Bone marrow (tissue), 2 donors: ENCODE data around the gene POLR2L.

Experiments
- DNase-seq, 2 donors: peaks; one replicate each; lab custom pipeline; 2025; lab: John Stamatoyannopoulos, UW

The POLR2L gene

DNA sequence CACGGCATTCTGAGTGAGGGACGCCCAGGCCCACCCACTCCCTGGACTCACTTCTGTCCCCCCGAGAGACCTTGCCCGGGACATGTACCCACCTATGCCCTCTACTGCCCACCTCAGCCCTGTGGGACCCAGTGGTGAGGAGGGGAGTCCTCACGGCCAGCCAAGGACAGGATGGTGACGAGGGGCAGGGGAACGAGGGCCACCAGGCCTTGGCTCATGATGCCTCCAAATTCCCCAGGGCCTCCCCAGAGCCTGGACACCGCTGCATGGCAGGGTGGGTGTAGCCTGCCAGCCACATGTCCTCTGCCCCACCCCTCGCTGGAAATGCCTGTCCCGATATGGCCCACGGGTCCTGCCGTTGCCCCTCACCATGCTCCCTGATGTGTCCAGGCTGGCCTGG lies 26.5 kb upstream of the POLR2L start:
- DNase-seq: no peak

DNA sequence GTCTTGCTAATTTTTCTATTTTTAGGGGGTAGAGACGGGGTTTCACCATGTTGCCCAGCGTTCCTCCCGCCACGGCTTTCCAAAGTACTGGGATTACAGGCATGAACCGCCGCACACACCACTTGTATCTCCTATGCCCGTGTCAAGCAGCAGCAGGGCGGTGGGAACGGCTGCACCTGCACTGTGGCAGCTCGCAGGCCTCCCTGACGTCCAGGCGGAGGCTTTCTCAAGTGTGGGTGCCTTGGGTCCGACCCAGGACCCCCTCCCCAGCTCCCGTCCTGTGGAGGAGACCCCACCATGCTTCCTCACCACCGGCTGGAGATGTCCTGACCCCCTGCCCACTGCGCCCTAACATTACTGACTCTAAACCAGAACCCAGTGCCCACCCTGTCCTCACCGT lies 26.1 kb upstream of the POLR2L start:
- DNase-seq: no peak

DNA sequence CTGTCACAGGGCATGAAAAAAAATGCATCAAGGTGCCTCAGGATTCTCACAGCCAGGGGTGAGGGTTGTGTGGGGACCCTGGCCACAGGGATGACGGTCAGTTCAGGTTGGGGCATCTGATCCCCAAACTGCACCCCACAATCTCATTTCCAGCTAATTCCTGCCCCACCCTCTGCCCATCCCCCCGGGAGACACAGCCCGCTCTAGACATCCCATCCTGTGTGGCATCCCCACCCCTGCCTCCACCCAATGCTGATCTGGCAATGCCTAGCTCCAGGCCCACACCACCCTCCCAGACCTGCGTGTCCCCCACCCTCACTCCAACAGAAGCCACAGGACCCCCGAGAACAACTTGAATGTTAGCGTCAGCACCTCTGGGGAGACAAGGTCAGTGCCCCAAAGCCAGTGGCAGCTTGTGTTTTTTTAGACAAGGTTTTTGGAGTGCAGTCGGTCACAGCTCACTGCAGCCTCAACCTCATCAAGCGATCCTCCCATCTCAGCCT lies 25.6 kb upstream of the POLR2L start:
- no peak for DNase-seq

DNA sequence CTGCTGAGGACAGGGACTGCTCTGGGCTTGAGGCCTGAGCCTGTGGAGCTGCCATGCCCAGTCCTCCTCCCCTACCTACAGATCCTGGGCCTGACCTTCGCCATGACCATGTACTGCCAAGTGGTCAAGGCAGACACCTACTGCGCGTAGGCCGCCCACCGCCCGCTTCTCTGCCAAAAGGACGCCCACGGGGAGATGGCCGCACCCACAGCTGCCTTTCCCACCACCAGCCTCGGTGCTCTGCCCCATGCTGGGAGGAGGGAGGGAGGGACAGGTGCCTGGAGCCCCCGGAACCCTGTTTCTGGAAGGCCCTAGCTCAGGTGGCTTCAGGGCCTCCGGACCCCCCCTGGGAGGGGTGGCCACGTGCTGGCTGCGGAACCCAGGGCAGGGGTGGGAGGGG lies 24.2 kb upstream of the POLR2L start:
- DNase-seq: no peak

DNA sequence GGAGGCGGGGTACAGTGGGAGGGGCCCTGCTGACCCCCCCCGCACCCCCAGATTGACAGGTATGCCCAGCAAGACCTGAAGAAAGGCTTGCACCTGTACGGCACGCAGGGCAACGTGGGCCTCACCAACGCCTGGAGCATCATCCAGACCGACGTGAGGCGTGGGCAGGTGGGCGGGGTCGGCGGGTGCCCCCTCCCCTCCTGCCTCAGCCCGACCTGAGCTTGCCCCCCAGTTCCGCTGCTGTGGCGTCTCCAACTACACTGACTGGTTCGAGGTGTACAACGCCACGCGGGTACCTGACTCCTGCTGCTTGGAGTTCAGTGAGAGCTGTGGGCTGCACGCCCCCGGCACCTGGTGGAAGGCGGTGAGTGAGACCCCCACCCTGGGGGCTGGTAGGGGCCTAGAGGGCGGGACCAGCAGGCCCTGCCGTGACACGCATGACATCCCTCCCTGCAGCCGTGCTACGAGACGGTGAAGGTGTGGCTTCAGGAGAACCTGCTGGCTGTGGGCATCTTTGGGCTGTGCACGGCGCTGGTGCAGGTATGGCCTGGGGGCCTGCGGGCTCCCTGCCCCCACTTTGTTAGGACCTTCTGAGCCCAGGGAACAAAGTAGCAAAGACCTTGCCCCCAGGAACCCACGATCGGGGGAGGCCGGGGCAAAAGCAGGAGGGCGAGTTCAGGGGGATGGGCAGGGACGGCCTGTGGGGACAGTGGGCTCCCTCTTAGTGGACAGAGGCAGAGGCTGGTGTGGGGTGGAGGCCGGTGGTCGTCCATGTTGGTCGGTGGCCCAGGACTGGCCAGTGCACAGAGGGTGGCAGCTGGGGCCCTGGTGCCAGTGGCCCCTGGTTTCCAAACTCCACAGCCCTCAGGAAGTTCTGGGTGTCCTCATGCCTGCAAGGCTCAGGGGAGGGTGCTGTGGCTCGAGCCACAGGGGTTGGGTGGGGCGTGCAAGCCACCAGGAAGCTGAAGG lies 23.4 kb upstream of the POLR2L start:
- DNase-seq: no peak

DNA sequence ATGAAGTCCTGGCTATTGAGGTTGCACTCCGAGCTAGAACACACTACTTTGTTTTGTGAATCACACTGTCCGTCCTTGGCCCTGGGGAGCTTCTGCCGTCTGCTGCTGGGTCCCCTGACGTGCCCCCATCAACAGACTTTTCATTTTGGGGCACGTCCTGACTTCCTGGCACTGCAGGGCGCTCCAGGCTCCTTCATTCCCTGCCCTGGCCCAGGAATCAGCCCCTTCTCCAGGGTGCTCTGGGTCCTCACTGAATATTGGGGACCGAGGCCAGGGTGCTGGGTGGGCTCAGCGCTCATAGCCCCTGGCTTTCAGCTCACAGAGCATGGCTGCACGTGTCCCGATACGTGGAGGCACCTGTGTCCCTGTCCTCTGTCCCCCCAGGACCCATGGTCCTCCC lies 22.6 kb upstream of the POLR2L start:
- DNase-seq: no peak

DNA sequence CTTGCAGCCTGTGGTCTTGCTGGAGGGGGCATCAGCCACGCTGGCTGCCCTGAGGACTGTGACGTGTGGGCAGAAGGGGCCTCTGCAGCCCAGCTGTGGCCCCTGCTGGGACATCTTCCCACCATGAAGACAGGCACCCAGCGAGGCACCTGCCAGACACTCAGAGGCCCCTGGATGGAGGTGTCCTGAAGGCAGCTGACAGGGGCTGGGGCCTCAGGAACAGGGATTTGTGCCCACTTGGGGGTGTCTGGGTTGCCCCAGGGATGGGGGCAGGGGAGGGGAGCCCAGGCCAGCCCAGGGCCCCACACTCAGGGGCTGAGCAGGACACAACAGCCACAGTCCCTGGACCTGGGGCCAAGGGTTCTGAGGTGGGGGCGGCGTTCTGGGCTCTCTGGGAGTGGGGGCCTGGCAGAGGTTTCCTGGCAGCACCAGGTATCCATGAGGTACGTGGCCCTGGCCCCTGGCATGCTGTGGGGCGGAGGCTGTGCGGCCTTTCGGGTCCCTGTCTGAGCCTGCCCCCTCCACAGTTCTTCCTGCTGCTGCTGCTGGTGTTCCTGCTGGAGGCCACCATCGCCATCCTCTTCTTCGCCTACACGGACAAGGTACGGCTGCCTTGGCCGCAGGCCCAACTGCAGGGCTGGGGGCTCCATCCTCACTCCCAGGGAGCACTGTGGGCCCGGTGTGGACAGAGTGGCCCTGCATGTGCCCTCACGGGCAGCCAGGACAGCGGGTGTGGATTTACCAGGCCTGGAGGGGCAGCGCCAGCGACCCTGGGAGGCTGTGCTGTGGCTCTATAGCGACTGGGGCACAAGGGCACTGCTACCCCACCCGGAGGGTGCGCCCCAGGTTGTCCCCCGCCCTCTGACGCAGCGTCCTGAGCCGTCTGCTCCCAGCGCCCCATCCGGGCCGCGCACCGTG lies 21.8 kb upstream of the POLR2L start:
- no peak for DNase-seq

DNA sequence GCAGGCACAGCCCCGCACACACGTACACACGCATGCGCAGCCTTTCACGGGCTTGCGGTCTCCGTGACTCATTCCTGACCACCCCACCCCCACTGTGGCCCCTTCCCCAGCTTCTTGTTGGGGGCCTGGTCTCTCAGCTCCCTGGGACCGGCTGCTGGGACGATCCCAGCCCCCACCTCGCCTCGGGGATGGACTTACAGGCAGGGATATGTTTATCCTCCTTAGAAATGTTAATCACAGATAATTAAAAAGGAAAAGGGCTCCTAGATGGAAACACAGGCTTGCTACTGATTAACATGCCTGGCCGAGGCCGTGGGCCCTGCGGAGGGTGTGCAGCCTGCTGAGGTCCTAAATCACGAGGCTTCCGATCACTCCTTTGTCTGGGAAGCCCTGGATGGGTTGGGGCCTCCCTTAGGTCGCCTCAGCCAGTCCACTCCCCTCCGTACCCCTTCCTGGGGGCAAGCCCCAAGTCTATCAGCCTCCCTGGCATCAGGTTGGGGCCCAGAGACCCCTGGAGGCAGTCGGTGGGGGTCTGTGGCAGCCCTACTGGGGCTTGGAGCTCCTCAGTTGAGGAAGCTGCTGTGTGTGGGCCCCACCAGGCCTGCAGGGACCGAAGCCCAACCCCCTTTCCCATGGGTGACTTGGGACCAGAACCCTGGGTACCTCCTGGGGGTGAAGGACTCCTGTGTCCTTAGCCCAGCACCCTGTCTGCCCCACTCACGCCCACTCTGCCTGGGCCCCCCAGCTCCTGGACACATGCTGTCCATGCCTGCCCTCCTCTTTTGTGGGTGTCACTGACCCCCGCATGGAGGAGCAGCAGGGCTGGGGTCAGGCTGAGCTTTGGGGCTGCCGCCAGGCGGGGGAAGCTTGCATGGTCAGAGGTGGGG lies 20.9 kb upstream of the POLR2L start:
- DNase-seq: no peak

DNA sequence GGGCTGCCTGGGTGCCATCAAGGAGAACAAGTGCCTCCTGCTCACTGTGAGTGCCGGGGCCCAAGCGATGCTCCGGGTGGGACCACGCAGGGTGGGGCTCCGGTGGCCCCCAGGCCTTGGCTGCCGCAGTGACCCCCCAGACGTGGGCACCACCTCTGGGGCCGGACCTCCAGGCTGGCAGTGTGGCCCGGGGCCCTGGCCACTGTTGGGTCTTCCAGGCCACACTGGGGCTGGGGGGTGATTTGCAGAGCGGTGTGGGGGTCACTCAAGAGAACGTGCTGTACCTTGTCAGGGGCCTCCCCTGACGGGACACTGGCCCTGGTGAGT lies 20.3 kb upstream of the POLR2L start:
- no peak for DNase-seq

DNA sequence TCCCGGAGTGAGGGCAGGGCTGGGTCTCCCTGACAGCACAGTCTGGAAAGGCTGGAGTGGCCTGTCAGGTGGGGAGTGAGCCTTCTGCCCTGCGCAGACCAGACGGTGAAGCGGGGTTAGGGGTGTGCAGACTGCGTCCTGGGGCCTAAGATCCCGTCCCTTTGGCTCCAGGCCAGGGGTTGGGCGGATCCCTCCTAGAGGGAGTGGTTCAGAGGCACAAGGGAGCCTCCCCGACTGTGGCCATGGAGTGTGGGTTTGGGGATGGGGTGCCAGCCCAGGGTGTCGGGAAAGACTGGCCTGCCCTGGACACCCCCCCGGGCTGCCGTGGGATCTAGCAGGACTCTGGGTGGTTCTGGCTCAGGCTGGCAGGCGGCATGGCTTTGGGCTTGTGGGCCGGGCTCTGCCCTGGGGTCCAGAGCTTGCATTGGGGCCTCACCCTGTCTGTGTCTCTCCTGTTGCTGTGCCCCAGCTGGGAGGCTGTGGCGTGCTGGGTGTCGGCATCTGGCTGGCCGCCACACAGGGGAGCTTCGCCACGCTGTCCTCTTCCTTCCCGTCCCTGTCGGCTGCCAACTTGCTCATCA lies 19.8 kb upstream of the POLR2L start:
- DNase-seq: no peak

DNA sequence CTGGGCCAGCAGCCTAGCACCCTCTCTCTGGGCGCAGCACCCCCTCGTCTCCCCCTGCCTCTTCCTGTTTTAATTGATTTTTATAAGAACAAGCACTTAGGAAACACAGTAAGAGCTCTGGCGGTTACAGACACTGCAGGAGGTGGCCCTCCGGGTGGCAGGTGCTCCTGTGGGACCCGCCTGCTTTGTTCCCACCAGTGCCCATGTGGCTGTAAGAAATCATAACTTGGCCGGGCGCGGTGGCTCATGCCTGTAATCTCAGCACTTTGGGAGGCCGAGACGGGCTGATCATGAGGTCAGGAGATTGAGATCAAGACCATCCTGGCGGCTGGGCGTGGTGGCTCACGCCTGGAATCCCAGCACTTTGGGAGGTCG lies 18.8 kb upstream of the POLR2L start:
- no peak for DNase-seq

DNA sequence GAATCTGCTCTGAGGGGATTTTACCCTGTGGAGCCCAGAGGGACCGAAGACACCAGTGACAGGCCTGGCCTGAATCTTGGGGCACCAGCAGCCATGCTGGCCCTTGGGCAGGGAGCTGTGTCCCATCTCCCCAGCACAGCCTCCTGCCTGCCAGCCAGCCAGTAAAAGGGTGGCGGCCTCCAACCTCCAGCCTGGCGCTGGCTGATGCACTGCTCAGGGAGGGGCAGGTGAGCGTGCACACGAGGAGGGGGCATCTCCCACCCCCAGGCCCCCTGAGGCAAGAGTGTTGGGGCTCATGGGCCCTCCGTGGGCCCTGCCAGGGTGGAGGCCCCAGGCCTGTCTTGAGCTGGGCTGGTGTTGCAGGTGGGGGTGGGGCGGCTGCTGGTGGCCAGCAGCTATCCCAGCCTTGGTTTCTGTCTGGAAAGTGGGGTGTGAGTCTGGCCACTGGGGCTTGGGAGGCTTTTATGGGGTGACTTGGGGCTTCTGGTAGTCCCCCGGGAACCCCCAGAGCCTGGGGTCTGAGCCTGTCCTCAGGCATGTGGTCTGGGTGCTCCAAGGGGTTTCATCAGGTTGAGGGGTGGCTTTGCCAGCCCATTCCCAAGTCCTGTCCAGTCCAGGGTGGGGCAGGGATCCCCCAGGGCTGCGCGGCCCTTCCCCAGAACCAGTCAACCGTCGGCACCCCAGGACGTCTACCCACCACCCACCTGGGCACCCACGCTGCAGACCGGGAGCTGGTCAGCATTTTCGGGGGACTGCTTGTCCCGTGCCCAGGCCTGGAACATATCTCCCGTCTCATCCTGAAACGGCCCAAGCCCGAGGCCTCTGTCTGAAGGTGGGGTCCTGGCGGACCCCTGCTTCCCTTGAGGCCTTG lies 18.1 kb upstream of the POLR2L start:
- DNase-seq: no peak

DNA sequence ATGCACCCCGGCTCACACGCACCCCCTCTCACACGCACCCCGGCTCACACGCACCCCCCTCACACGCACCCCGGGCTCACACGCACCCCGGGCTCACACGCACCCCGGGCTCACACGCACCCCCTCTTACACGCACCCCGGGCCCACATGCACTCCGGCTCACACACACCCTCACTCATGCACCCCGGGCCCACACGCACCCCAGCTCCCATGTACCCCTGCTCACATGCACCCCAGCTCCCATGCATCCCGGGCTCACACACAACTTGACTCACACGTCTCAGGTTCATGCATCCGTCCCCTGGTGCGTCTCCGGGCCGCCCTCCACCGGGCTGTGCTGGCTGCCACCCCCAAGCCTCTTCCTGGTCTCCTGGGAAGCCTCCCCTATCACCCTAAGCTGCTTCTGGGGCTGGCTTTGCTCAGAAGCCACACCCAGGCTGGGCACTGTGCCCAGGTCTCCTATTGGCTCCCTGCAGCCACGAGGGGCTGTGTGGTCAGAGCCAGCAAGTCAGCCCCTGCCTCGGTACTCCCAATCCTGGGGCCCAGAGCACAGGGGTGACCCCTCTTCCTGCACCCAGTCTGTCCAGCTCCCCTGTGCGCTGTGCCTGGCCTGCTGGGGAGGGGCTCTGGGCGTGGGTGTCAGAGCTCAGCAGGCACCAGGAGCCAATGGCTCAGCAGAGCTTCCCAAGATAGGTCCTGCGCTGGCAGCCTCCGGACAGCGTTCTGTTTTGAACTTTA lies 17.2 kb upstream of the POLR2L start:
- no peak for DNase-seq

DNA sequence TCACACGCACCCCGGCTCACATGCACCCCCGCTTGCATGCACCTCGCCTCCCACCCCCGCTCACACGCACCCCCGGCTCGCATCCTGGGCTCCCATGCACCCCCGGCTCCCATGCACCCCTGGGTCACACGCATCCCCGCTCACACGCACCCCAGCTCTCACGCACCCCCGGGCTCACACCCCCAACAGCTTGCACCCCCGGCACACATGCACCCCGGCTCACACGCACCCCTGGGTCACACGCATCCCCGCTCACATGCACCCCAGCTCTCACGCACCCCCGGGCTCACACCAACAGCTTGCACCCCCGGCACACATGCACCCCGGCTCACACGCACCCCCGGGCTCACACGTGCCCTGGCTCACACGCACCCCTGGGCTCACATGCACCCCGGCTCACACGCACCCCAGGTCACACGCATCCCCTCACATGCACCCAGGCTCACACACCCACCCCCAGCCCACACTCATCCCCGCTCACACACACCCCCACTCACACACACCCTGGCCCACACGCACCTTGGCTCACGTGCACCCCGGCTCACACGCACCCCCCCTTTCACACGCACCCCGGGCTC lies 16.5 kb upstream of the POLR2L start:
- no peak for DNase-seq

DNA sequence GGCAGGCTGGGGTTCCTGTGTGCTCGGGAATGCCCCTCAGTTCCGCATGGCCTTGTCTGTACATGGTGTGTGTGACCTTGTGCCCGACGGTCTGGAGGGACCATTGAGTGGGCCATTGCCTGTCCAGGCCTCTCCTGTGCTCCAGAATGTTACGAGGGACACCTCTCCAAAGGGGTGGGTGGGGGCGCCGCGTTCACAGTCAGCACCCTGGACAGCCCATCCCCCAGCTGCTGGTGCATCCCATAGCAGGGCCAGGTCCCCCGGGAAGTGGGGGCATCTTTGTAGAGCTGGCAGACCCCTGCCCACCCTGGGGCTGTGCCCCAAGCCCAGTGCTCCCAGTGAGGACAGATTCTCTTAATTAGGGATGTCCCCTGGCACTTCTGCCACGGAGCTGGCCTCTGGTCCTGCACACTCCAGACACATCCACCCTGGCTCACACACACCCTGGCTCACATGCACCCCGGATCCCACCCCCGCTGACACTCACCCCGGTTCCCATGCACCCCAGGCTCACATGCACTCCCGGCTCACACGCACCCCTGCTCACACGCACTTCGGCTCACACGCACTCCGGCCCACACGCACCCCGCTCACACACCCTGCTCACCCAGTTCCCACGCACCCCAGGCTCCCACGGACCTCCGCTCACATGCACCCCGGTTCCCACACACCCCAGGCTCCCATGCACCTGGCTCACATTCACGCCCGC lies 15.9 kb upstream of the POLR2L start:
- DNase-seq: no peak

DNA sequence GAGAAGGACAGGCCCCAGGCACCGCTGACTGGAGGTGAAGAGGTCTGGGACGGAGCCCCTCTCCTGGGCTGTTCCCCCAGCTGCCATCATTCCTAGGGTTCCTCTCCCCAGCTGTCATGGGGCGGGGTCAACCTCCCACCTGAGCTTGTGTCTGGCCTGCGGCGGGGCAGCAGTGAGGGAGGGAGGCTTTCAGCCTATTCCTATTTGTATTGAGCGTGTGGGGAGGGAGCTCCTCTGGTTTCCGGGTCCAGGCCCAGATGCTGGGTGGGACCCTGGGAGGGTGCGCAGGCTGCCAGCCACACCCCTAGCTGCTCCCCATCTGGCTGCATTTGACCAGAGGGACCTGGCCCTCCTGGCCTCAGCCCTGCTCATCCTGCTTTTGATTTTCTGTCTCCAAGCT lies 14.1 kb upstream of the POLR2L start:
- DNase-seq: no peak

DNA sequence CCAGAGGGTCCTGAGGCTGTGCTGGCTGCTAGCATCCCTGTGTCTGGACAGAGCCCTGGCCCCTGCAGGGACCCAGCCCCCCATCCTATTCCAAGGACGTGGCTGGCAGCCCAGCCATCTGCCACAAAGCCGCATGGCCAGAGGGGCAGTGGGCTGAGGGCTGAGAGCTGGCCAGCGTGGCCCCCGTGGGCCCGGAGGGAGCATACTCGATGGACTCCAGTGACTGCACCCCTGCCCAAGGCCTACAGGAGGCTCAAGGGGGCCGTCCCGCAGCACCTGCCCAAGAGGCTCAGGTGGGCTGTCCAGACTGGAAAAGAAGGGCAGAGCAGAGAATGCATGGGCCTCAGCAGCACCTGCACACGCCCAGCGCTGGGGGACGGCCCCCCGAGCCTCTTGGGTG lies 13.5 kb upstream of the POLR2L start:
- DNase-seq: no peak

DNA sequence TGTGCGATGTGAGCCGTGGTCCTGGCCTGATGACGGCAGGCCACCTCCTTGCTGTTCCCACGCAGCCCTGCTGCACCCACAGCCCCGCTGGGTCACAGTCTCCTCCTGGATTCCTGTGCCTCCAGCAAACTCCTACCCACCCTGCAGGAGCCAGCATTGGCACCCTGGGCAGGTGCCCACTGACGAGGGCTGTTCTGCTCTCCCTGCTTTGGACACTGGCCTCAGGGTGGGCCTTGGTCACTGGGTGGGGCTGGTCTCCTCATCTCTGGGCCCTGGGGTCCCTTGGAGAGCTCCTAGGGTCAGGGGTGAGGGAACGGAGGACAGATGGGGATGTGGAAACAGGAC lies 13.0 kb upstream of the POLR2L start:
- no peak for DNase-seq
